Hypothalamus (tissue), 51 donors: Measurements from ENCODE around the gene FXYD5.
"Not testable (repeated sequence)": the region's sequence is repeated elsewhere in the genome, so short reads cannot be mapped to it uniquely, and the experiment has no call there.

Experiments
- DNase-seq, 51 donors: peaks; one replicate each; lab custom pipeline; 2025; lab: John Stamatoyannopoulos, UW

The FXYD5 gene

DNA sequence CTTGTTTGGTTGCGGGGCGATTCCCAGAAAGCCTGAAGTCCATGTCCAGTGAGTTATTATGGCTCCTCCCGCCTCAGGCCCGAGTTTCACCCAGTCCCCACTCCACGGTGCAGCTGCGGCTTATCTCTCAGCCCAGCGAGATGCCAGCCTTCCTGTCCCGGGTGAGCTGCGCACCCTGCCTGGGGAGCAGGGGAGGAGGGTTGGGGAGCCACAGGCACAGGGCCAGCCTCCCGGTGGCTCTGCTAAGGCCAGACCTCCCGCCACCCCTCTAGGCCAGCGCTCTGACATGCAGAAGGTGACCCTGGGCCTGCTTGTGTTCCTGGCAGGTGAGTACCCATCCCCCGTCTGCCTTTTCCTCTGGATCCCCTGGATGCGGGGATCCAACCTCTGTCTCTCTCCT is 35.4 kb upstream of the FXYD5 start:
- DNase-seq: no peak

DNA sequence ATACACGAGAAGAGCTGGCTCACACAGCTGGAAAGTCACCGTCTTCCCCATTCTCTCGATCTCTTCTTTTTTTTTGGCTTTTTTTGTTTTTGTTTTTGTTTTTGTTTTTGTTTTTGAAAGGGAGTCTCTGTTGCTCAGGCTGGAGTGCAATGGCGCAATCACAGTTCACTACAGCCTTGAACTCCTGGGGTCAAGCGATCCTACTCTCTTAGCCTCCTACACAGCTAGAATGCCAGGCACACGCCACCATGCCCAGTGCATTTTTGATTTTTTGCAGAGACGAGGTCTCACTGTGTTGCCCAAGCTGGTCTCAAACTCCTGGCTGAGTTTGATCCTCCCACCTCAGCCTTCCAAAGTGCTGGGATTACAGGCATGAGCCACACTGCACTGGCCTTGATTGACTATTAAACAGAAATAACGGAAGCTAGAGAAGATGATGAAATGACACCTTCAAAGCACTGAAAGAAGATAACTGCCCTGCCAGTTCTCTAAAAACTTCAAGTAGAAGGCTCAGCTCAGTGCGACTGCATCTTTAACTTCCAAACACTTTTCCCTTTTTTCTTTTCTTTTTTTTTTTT is 34.9 kb upstream of the FXYD5 start:
- DNase-seq: no peak

DNA sequence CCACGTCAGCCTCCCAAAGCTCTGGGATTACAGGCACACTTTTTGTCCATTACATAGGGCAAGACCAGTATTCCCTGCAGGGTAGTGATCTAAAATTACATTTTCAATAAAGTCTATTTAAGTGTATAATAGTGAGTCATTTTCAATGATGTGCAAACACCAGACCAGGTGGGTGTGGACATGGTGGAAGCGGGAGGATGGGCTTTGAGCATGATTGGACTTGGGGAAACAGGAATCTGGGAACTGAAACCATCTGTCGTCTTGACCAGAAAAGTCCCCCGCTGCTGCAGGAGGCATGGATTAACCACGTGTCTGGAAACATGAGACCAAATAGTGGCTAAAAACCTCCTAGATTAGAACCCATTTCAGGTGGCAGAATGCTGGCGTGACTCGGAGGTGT is 34.0 kb upstream of the FXYD5 start:
- peak in 4 of 51 donors; percentile 12 to 36 (median 20) for DNase-seq

DNA sequence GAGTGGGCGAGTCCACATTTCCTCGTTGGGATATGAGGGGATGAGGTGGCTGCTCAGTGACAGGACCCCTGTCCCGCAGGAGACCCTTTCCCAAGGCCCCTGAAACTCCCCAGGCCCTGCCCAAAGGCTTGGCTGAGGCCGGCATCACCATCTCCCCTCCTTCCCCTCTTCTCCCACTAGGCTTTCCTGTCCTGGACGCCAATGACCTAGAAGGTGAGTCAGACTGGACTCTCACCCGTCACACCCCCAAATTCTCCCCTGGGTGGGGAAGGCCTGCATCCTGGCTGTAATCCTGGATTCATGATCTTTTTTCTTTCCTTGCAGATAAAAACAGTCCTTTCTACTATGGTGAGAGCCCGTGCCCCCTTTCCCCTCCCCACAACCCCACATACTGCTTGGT is 33.6 kb upstream of the FXYD5 start:
- no peak for DNase-seq

DNA sequence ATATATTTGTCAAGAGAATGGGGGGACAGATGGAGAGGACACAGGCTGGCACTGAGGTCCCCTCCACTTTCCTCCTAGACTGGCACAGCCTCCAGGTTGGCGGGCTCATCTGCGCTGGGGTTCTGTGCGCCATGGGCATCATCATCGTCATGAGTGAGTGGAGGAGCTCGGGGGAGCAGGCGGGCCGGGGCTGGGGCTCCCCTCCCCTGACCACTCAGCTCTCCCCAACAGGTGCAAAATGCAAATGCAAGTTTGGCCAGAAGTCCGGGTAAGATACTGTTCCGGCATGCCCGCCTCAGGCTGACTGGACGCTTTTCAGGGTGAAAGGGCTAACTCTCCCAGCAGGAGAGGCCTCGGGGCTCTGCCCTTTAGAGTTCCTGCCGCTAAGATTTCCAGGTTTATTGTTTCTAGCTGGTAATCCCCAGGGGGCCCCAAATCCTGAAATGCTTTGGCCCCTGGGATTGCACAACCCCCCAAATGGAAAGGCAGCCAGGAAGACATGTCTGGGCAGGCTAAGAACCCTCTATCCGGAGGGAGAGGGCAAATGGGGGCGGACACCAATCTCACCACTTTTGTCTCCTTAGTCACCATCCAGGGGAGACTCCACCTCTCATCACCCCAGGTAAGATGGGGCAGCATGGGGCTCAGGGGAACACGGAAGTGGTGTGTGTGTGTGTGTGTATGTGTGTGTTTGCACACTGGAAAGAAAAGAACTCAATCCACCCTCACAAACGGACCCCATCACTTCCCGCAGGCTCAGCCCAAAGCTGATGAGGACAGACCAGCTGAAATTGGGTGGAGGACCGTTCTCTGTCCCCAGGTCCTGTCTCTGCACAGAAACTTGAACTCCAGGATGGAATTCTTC is 31.6 kb upstream of the FXYD5 start:
- DNase-seq: peak in 2 of 51 donors; percentile 13 to 28

DNA sequence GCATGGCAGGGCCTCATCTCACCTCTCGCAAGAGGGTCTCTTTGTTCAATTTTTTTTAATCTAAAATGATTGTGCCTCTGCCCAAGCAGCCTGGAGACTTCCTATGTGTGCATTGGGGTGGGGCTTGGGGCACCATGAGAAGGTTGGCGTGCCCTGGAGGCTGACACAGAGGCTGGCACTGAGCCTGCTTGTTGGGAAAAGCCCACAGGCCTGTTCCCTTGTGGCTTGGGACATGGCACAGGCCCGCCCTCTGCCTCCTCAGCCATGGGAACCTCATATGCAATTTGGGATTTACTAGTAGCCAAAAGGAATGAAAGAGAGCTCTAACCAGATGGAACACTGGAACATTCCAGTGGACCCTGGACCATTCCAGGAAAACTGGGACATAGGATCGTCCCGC is 31.0 kb upstream of the FXYD5 start:
- peak in 19 of 51 donors; percentile 18 to 57 (median 30) for DNase-seq

DNA sequence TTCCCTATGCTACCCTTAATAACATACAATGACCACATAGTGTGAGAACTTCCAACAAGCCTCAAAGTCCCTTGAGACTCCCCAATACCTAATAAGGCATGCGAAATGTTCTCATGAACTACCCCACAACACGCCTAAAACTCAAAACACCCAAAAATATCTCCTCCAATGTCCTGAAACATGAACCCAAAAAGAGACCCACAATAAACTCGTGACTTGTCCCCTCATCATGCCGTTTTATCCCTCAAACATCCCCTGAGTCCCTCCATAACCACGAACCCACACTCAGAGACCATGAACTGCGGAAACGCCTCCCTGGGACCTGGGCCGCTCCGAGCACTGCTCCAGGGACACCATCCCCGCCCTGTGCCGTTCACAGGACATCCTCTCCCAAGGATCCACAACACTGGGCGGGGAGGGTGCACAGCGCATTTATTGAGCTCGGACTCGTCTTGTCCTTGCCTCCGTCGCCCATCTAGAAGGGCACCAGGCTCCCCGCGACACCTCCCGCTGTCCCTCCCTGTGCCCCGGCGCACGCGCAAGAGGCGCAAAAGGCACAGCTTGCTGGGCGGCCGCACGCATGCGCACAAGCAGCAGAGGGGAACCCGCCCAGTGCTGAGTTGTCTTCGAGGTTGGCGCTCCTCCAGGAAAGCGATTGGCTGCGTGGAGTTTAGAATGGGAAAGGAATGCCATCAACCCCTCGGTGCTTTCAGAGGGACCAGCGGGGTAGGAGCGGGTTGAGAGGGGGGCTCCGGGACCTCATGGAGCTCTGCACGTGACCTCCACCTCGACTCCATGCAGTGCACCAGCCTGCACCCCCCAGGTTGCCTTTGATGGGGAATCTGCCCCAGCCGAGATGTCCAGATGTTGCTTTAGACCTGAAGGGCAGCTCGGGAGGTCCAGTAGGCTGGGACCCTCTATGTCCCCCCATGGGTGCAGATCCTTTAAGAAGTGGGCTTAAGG is 30.2 kb upstream of the FXYD5 start:
- peak; percentile 73 to 99 (median 91) for DNase-seq

DNA sequence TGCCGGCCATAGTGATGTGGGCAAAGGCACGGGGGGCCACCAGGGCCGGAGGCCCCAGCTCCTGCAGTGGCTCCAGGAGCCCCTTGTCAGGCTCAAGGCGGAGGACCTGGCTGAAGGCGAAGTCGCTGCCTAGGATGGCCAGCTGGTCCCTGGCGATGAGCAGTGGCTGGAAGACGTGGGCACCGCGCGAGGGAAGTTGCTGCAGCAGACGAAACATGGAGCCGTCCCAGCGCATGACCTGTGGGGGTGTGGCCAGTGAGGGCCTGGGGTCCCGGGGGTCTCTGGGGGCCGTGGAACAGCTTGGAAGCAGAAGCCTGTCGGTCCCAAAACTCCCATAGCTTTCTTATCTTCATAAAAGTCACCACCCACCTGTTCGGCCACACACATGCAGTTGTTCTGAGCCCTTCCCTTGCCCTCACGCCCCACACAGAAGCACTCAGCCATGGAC is 29.2 kb upstream of the FXYD5 start:
- DNase-seq: peak in 1 of 51 donors; percentile 15

DNA sequence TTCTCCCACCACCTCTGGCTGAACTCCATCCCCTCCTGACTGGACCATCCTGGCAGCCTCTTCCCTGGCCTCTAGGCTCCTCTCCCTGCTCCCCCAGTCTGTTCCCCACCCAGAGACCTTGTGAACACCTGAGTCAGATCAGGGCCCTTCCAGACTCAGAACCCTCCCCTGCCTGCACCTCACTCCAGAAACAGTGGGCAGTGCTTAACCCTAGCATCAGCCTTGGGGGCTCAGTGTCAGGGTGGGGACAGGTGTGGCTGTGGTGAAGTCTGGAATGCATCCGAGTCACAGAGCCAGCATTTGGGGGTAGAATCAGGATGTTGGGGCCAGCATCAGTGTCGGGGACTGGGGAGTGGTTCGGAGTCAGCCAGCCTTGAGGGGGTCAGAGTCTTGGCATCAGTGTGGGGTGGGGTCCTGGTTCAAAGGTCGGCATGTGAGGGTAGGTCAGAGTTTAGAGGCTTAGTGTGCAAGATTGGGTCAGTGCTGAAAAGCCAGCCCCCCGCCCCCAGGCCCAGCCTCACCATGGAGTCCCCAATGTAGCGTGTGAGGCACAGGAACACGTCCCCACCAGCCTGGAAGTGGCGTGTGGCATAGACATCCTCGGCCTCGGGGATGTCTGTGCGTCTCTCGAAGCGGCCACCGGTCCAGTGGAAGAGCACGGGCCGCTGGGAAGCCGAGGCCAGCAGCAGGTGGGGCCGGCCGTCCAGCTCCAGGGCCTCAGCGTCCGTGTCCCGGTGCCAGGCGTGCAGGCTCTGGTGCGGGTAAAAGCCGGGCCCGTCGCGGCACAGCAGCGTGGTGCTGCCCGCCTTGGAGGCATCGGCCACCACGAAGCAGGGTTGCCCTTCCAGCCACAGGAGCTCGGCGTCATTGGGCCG is 28.5 kb upstream of the FXYD5 start:
- DNase-seq: no peak

DNA sequence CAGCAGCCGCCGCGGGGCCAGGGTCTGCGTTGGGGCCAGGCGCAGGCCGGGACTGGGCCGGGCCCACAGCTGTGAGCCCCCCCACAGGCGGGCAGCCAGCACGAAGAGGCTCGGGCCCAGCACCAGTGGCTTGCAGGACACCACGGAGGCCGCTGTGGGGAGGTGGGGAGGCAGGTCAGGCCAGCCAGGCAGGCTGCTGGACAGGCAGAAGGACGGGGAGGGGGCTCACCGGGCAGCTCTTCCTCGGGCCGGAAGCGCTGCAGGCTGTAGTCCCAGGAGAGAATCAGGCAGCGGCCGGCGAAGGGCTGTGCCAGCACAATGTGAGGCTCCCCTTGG is 27.9 kb upstream of the FXYD5 start:
- peak in 39 of 51 donors; percentile 32 to 87 (median 64) for DNase-seq

DNA sequence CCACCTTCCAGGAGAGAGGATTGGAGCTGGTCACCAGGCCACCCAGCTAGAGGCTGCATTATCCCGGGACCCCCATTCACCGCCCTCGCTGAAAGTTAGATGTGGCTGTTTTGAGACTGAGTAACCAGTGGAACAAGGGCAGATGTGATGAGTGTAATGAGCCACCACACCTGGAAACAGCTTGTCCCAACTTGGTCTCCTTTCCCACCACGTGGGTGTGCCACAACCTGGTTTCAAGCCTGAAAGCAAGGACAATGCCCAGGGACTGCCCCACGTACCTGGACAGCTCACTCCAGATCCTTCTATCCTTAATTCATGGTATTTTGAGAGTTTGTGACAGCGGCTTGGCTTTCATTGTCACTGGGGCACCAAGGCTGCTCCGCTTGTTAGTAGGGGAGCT is 26.7 kb upstream of the FXYD5 start:
- no peak for DNase-seq

DNA sequence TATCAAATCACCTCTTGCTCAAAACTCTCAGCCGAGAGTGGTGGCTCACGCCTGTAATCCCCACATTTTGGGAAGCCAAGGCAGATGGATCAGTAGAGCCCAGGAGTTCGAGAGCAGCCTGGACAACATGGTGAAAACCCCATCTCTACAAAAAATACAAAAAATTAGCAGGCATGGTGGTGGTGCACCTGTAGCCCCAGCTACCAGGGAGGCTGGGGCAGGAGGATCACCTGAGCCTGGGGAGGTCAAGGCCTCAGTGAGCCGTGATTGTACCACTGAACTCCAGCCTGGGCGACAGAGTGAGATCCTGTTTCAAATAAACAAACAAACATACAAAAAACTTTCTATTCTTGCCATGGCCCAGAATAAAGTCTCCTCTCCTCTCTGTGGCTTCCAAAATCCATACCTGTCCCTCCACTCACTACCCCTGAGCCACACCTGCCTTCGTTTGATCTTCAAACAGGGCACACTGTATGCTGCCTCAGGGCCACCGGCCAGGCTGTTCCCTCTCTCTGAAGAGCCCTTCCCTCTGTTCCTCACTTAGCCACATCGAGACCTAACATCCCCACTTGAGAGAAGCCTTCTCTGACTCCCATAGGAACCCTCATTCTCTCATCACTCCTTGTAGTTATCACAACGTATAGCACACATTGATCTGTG is 26.0 kb upstream of the FXYD5 start:
- DNase-seq: no peak

DNA sequence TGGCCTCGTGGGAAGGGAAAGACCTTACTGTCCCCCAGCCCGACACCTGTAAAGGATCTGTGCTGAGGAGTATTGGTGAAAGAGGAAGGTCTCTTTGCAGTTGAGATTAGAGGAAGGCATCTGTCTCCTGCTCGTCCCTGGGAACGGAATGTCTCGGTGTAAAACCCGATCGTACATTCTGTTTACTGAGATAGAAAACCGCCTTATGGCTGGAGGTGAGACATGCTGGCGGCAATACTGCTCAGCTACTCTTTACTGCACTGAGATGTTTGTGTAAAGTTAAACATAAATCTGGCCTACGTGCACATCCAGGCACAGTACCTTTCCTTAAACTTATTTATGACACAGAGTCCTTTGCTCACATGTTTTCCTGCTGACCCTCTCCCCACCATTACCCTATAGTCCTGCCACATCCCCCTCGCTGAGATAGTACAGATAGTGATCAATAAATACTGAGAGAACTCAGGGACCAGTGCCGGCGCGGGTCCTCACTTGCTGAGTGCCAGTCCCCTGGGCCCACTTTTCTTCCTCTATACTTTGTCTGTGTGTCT is 24.7 kb upstream of the FXYD5 start:
- DNase-seq: not testable (repeated sequence)

DNA sequence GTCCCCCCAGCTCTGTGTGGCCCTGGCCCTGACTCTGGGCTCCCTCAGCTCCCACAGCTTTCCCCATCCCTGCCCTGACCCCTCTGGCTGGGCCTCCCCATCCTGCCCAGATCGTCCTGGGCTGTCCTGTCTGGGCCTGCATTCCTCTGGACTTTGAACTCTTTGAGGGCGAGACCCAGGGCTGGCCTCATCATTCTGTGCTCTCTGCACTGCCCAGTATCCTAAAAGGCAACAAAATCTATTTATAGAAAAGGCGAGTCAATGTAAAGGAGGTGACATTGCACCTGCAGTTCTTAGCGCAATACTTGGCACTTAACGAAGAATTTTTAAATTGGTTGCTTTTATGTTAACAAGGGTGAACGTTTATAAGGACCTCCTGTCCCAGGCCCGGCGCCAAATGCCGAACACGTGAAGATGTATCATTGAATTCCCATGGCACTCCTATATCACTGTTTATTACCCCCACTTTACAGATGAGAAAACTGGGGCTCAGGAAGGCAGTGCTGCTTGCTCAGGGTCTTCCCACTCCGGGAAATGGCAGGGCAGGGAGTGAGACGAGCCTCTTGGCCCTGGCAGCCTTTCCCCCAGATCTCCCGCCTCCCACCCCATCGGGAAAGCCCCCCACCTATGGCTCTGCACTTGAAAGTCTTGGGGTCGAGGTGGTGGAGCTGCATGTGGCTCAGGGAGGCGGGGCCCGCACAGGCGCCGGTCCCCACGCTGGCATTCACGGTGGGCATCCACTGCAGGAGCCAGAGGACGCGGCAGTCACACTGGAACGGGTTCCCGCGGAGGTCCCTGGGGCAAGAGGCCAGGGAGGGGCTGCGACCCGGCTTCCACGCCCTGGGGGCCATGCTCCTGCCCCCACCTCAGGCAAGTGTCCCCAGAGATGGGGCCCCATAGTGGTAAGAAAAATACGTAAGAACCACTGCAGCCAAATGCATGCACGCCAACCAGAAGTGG is 23.5 kb upstream of the FXYD5 start:
- DNase-seq: no peak

DNA sequence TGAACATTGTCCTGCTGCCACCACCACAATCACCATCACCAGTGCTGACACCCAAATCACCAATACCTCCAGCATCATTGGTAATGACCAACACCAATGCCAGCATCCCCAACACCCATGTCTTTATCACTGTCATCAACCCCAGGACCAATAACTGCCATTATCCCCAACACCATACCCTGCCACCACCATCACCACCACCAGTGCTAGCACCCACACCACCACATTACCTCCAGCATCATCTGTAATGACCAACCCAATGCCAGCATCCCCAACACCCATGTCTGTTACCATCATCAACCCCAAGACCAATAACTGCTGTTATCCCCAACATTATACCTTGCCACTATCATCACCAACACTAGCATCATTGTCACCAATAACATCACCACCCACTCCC is 22.3 kb upstream of the FXYD5 start:
- no peak for DNase-seq

DNA sequence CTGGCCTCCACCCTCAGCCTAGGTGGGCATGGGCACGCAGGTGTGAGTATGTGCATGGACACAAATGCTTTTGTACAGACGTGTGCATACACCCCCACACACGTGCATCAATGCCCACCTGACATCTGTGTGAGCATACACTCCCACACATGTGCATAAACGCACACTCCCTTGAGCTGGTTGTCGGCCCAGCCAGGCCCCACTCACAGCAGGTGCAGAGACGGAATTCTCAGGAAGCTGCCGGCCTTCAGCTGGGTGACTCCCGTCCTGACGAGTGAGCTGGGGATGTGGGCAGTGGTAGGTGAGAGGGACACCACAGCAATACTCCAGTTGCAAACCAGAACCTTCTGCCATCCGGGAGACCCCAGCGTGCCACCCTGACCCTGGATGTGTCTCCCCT is 20.7 kb upstream of the FXYD5 start:
- DNase-seq: no peak

DNA sequence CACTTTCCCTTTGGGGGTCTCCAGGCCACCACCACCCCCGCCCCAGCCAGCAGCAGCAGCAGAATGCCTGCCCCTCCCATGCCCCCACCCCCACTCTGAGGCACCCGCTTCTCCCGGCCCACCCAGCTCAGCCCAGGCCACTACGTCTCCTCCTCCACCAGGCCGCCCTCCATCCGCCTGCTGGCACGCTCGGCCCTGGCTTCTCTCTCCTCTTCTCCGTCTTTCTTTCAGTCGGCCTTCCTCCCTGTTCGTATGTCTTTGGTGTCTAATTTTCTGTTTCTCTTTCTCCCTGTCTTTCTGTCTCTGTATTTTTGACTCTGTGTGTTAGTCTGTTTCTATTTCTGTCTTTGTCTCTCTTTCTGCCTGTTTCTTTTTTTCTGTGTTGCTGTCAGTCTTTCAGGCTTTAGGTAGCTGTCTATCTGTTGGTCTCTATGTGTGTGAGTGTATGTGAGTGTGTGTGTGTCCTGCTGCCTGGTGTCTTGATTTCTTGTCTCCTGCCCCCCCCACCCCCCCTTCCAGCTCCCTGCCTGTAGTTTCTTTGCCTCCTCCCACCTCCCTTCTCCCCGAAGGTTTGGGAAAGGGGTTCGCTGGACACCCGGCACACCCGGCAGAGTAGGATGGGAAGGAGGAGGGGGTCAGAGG is 19.8 kb upstream of the FXYD5 start, which contains the start of gene LGI4:
TSS of gene LGI4 (minus strand) at position 459 of the 642 bp plus-strand sequence. CDS start at position 80, 379 bp downstream.
- DNase-seq: peak in 3 of 51 donors; percentile 24 to 74 (median 29)
